ENCODE measurements around the gene UBE4B.

- TF ChIP-seq EZH2 (IDR thresholded peaks at IDR 0.05; ENCODE audit: low read depth, unreplicated experiment), result no peak
- TF ChIP-seq REST (IDR thresholded peaks at IDR 0.05; ENCODE audit: unreplicated experiment), result no peak
- no peak for TF ChIP-seq CTCF (conservative IDR thresholded peaks at IDR 0.05; ENCODE audit: low read depth in 2 of 2)
- no peak for TF ChIP-seq JUNB (IDR thresholded peaks at IDR 0.05; ENCODE audit: unreplicated experiment)
- TF ChIP-seq CREB1 (CRISPR knock-in tag; IDR thresholded peaks at IDR 0.05; ENCODE audit: low read depth), result no peak
- no peak for TF ChIP-seq POLR2AphosphoS5 (IDR thresholded peaks at IDR 0.05; ENCODE audit: low read depth)
- TF ChIP-seq ZNF331 (CRISPR knock-in tag; IDR thresholded peaks at IDR 0.05; ENCODE audit: low read depth), result no peak
- TF ChIP-seq EZH2phosphoT487 (IDR thresholded peaks at IDR 0.05; ENCODE audit: unreplicated experiment), result no peak
- no peak for TF ChIP-seq ZNF462 (CRISPR knock-in tag; IDR thresholded peaks at IDR 0.05)
- TF ChIP-seq ETS1 (IDR thresholded peaks at IDR 0.05), result no peak
- TF ChIP-seq STAT1 (IDR thresholded peaks at IDR 0.05; ENCODE audit: unreplicated experiment), result no peak
- TF ChIP-seq ZNF114 (CRISPR knock-in tag; IDR thresholded peaks at IDR 0.05), result no peak
- no peak for TF ChIP-seq NANOG (IDR thresholded peaks at IDR 0.05; ENCODE audit: borderline replicate concordance)
These were observed 187.4 kb downstream of the UBE4B start for GRCh38 chr1:10220200-10220599.

All from GM23338 (cell line).